LNCAP (cell line): ENCODE data around the gene TAS1R2.
A peak's percentile ranks its signal among the peaks of the same experiment; 100 is the strongest.

Experiments
- CTCF ChIP-seq: fragments of 450-650 bp; IDR thresholded peaks from 2 replicates; pipeline ENCODE4 v1.5.1; 2017; ENCODE audit warnings: mild to moderate bottlenecking

TAS1R2 gene

GRCh38 chr1:18859560-18859959 is at the start of gene TAS1R2:
TAS1R2 (minus strand) TSS chr1:18859660; CDS start chr1:18859660, 0 bp downstream.
- TF ChIP-seq CTCF = no peak

GRCh38 chr1:18907917-18908845 is 48.7 kb upstream of the TAS1R2 start:
- TF ChIP-seq CTCF = no peak

GRCh38 chr1:18907021-18907916 is 47.8 kb upstream of the TAS1R2 start:
- peak; percentile 64 for TF ChIP-seq CTCF

GRCh38 chr1:18903291-18903756 is 43.9 kb upstream of the TAS1R2 start:
- no peak for TF ChIP-seq CTCF

GRCh38 chr1:18902523-18903290 is 43.2 kb upstream of the TAS1R2 start, which contains the start of gene ALDH4A1:
ALDH4A1 (minus strand) TSS chr1:18902555; CDS start chr1:18902523, 32 bp downstream.
- TF ChIP-seq CTCF = no peak

GRCh38 chr1:18901952-18902522 is 42.6 kb upstream of the TAS1R2 start:
- no peak for TF ChIP-seq CTCF
